Measurements from ENCODE around the gene VPS72. TPM values are rescaled to one million over a fixed set of nuclear protein-coding genes. Genes with fewer than 3 reads are reported as not detected.

The VPS72 gene
- total RNA-seq, 1 donor from 2014 or later = 68.6 TPM

DNA sequence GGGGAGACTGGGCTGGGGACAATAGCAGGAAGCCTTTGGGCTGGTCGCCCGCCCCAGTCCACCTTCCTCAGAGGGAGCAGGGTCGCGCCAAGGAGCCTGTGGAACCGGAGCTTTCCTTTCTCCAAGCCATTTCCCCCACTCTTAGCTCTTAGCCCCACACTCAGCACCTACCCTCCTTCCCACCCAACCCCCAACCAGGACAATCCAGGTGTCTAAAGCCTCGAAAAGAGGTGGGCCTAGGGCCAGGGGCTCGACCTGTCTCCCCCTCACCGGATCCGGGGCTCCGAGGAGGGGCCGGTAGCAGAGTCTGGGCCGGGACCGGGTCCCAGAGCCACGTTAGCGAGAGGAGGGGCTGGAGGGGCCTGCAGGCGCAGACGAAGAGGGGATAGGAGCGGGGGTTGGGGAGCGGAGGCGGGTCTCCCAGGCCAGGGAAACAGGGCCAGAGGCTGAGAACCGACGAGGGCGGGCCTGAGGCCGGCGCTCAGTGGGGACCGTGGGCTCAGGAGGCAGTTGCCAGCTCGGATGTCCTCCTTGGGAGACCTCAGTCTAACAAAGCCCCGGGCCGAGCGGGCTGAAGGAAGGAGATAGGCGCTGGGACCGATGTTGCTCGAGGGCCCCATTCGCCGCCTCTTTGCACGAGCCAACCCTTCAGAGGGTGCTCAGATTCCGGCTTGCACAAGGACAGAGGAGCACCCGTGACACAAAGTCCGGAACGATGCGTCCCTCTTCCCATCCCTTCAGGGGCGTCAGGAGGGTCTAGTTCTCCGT lies 44.5 kb downstream of the VPS72 start:
- H3K4me3 ChIP-seq (ENCODE audit: low read depth, low read length) = peak overlapping the region; percentile 67
- DNase-seq (ENCODE audit: low read depth) = no peak
- TF ChIP-seq CTCF (conservative IDR thresholded peaks at IDR 0.05; ENCODE audit: low read depth, low read length) = no peak

GRCh38 chr1:151144474-151145303 lies 45.3 kb downstream of the VPS72 start:
- H3K4me3 ChIP-seq (ENCODE audit: low read depth, low read length) = no peak overlapping the region
- DNase-seq (ENCODE audit: low read depth) = no peak
- TF ChIP-seq CTCF (conservative IDR thresholded peaks at IDR 0.05; ENCODE audit: low read depth, low read length) = no peak

GRCh38 chr1:151143986-151144385 lies 46.0 kb downstream of the VPS72 start:
- DNase-seq (ENCODE audit: low read depth) = no peak
- H3K4me3 ChIP-seq (ENCODE audit: low read depth, low read length) = no peak overlapping the region
- no peak for TF ChIP-seq CTCF (conservative IDR thresholded peaks at IDR 0.05; ENCODE audit: low read depth, low read length)

- no peak overlapping the region for H3K4me3 ChIP-seq (ENCODE audit: low read depth, low read length)
- DNase-seq (ENCODE audit: low read depth) = no peak
- no peak for TF ChIP-seq CTCF (conservative IDR thresholded peaks at IDR 0.05; ENCODE audit: low read depth, low read length)
These were observed 47.0 kb downstream of the VPS72 start for GRCh38 chr1:151143057-151143435.

- DNase-seq (ENCODE audit: low read depth) = no peak
- no peak for TF ChIP-seq CTCF (conservative IDR thresholded peaks at IDR 0.05; ENCODE audit: low read depth, low read length)
- no peak overlapping the region for H3K4me3 ChIP-seq (ENCODE audit: low read depth, low read length)
These were observed 47.5 kb downstream of the VPS72 start for GRCh38 chr1:151142411-151143056.

- TF ChIP-seq CTCF (conservative IDR thresholded peaks at IDR 0.05; ENCODE audit: low read depth, low read length) = no peak
- DNase-seq (ENCODE audit: low read depth) = no peak
- no peak overlapping the region for H3K4me3 ChIP-seq (ENCODE audit: low read depth, low read length)
These were observed 52.2 kb downstream of the VPS72 start for GRCh38 chr1:151137789-151138188.

All from epithelial cell of proximal tubule (primary cell).